Stimulated activated CD4-positive, alpha-beta T cell treated with anti-CD3 and anti-CD28 coated beads, Interleukin-15, amount 100 ng/mL, for 24 hours (primary cell): ENCODE data around the gene ARF6.
"Not testable (repeated sequence)": the region's sequence is repeated elsewhere in the genome, so short reads cannot be mapped to it uniquely, and the experiment has no call there.

Experiments
- DNase-seq: peaks from one replicate; pipeline ENCODE4 v3.0.0-alpha.2; 2020

Gene ARF6

DNA sequence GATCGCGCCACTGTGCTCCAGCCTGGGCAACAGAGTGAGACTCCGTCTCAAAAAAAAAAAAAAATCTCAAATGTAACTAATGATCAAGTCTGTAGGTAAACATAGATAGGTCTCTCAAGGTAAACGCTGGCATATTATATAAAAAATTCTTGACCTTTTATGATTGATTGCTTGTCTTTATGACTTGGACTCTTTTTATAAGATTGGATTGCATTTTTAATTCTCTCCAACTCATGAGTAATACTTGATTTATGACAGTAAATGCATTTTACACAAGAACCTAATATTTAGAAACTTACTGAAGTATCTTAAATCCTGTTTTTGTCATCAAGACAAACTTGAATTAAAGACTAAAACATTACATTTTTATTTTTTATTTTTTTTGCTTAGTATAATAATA lies 16.1 kb downstream of the ARF6 start:
- no peak for DNase-seq

DNA sequence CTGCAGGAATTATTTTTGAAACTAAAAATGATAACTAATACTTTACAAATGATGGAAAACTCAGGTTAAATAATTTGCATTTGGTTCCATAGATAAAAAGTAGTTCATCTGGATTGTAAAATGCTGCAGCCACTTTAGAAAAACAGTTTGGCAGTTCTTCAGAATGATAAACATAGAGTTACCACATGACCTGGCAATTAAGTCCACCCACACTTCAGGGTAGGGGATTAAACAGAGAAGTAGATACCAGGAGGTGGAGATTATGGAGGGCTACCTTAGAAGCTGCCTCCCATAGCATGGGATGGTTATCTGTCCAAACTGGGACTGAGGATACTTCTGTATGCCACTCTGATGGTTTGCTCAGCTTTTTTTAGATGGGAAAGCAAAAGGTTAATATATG lies 22.2 kb downstream of the ARF6 start:
- DNase-seq, result no peak

DNA sequence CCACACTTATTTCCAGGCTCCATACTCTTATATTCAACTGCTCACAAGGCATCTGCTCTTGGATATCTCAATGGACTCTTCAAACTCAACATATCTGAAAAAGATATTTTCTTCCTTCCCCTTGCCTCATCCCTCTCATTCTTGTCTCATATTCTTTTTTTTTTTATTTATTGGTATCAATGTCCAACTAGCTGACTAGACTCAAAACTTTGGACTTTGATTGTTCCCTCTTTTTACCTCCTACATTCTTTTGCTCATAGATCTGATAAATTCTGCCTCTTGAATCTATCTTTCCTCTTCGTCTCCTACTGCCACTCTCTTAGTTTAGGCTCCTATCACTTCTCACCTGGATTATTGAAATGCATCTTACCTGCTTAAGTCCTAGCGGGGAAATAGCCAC lies 25.8 kb downstream of the ARF6 start:
- DNase-seq, result no peak

DNA sequence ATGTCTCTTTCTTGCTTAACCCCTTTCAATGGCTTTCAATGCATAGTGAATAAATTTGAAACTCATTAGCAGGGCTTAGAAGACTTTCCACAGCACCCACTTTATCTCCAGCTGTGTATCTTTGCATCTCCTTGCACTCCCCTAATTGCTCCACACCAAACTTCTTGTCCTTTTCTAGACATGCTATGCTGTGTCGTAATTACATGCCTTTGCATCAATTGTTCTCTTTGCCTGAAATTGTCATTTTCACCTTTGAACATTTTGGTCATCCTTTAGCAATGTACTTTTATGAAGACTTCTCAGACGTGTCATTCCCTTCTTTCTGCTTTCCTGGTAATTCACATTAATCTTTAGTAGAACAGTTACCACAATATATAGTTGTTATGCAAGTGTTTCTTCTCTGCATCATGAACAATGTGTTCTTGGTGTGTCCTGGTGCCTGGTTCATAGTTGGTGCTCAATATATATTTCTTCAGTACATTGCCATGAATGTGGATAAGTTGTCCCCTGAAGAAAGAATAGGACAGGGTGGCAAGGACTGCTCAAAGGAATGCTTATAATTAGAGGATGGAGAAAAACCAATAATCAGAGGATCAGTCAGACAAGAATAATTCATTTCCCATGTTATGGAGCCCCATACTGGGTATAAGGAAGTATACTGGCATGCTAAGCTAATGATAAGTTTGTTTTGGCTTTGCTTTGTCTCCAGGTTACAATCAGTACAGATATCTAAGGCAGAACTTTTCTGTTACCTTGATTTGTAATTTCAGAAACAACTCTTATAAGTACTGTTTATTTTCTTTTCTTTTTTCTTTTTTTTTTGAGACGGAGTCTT lies 27.2 kb downstream of the ARF6 start:
- DNase-seq, result no peak

DNA sequence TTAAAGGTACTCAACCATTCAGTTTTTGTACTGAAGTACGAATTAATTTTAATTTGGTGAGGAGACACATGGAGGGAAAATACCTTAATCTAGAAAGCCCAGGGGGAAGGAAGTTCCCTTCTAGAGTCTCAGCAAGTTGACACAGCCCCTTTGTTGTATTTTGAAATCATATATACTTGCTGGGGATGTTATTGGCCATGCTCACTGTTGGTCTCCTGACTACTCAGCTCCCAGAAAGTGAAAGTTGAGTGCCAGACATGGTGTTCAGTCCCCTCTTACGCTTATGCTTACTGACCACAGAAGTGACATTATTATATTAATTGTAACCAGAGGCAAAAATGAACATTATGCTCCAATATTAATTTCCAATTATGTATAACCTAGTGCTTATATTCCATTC lies 28.1 kb downstream of the ARF6 start:
- DNase-seq, result no peak

DNA sequence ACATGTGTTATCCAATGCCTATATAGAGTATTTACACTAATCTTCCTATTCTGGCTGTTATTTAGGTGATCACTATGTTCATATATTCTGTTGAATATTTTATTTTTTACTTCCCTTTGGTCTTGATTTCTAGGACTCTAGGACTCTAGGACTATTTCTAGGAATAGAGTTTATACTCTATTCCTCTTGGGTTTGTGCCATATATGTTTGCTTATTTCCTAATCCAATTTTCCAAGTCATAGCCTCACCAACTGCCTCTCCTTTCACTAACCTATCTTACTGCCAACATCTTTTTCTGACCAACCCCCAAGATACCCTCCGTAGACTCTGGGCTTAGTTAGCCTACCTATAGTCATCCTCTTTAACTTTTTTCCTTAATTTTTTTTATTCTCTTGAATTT lies 28.5 kb downstream of the ARF6 start:
- DNase-seq, result no peak

DNA sequence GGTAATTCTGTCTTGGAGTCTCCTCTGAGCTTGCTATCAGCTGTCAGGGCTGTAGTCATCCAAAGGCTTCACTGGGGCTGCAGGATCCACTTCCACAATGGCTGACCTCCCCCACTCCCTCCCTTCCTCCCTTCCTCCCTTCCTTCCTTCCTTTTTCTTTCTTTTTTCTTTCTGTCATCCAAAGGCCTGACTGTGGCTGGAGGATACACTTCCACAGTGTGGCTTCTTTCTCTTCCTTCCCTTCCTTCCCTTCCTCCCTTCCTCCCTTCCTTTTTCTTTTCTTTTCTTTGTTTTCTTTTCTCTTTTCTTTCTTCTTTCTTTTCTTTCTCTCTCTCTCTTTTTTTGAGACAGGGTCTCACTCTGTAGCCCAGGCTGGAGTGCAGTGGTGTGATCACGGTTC lies 30.6 kb downstream of the ARF6 start:
- no peak for DNase-seq

DNA sequence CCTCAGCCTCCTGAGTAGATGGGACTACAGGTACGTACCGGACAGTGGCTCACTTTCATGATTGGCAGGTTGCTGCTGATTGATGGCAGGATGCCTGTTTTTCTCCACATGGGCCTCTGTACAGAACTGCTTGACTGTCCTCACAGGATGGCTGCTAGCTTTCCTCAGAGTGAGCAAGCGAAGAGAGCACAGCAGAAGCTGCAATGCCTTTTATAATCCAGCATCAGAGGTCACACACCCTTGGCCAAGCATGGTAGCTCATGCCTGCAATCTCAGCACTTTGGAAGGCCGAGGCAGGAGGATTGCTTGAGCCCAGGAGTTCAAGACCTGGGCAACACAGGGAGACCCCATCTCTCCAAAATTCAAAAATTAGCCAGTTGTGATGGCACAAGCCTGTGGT lies 31.0 kb downstream of the ARF6 start:
- no peak for DNase-seq

DNA sequence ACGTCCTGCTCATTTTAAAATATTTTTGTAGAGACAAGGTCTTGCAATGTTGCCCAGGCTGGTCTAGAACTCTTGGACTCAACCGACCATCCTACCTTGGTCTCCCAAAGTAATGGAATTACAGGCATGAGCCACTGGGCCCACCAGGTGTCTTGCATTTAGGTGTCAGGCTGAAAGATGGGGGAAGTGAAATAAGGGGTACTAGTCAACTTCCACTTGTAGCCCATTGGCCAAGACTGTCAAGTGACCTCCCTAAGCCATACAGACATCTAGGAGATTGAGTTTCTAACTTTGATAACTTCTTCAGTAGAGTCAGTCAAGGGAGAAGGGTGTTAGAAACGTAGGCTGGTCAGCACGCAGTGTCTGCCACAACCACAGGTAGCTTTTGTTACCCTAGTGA lies 32.0 kb downstream of the ARF6 start:
- DNase-seq, result no peak

DNA sequence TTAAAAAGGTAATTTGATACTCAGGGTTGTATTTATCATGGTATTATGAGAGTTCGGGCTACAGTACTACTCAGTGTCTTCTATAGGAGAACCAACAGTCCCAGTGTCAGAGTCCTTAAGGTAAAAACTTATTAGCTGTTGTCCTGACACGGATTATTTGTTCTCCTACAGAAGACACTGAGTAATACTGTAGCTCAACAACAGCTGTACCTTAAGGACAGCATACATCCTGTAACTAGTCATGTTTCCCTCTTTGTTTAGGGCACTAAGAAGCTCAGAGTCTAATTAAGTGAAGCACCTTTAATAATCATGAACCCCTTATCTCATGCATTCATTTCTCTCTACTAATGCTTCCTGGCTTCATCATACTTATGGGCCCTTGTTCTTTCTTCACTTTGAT lies 33.9 kb downstream of the ARF6 start:
- DNase-seq, result no peak

DNA sequence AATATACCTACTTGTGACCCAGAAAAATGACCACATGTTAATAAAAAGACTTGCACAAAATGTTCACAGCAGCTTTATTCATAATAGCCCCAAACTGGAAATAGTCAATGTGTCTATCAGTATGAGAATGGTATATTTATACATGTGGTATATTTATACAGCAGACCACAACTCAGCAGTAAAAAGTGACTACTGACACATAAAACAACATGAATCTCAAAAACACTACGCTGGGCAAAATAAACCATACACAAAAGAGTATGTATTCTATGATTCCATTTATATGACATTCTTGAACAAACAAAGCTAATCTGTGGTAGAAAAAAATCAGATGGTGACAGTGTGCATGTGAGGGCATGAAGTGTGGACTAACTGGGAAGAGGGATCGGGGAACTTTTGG lies 35.1 kb downstream of the ARF6 start:
- DNase-seq, result no peak

DNA sequence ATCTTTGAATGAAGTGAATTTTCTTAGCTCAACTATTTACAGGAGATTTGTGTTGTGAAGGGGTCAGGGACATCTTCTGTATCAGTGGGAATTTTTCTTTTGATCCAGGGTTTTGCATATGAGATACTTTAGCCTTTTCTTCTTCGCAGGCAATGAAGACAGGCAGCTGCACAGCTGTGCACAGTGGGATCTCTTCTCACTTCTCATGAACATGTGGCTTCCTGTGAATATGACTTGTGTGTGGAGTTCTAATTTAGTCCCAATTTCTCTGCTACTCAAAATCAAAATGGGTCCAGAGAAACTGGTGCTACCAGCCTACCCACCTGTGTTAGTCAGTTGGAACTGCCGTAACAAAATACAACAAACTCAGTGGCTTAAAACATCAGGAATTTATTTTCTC lies 37.8 kb downstream of the ARF6 start:
- no peak for DNase-seq

DNA sequence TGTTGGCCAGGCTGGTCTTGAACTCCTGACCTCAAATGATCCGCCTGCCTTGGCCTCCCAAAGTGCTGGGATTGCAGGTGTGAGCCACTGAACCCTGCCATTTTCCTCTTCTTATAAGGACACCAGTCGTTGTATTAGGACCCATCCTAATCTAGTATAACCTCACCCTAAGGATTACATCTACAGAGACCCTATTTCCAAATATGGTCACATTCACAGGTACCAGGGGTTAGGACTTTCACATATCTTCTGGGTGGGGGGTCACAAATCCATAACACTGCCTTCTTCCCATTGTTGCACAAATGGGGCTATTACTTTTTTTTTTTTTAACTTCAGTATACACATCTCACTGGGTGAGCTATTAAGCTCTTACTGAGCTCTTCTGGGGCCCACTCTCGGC lies 38.6 kb downstream of the ARF6 start:
- DNase-seq, result no peak

DNA sequence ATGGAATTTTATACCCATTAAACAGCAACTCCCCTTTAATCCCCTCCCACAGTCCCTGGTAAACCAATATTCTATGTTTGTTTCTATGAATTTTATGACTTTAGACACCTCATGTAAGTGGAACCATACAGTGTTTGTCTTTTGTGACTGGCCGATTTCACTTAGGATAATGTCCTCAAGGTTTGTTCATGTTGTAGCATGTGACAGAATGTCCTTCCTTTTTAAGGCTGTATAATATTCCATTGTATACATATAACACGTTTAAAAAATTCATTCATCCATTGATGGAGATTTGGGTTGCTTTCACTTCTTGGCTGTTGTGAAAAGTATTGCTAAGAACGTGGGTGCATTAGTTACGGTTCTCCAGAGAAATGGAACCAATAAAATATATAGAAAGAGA lies 40.2 kb downstream of the ARF6 start:
- no peak for DNase-seq

DNA sequence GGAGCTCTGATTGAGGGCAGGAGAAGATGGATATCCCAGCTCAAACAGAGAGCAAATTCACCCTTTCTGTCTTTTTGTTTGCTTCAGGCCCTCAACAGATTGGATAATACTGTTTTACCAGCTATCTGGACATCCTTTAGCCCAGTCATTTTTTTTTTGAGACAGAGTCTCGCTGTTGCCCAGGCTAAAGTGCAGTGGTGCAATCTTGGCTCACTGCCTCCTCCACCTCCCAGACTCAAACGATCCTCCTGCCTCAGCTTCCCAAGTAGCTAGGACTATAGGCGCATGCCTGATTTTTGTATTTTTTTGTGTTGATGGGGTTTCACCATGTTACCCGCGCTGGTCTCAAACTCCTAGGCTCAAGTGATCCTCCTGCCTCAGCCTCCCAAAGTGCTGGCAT lies 40.8 kb downstream of the ARF6 start:
- no peak for DNase-seq

DNA sequence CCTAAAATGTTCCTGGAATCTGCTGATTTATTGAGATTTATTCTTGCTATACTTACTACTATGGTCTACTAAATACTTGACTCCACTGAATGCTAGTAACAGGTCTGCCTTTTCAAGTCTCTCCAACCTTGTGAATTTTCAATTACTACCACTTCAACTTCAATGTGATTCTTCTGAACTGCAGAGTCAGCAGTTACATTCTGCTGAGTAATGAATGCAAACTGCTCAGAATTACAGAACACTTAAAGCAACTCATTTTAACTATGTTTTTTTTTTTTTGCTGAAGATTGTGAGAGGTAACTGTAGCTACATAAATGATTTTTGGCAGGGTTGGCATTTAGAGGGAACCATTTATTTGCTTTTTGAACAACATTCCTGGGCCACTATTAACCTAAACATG lies 41.8 kb downstream of the ARF6 start:
- no peak for DNase-seq

DNA sequence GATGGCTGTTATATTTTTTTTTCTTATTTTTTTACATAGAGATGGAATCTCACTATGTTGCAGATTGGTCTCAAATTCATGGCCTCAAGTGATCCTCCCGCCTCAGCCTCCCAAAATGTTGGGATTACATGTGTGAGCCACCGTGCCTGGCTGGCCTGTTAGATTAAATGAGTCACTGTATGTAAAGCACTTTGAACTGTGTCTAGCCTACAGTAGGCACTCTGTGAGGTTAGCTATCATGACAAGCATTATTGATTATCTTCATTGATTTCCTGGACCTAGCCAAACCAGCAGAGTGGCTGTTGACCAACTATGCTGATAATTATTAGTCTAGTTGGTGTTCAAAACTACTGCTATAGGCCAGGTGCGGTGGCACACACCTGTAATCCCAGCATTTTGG lies 42.6 kb downstream of the ARF6 start:
- DNase-seq, result no peak

DNA sequence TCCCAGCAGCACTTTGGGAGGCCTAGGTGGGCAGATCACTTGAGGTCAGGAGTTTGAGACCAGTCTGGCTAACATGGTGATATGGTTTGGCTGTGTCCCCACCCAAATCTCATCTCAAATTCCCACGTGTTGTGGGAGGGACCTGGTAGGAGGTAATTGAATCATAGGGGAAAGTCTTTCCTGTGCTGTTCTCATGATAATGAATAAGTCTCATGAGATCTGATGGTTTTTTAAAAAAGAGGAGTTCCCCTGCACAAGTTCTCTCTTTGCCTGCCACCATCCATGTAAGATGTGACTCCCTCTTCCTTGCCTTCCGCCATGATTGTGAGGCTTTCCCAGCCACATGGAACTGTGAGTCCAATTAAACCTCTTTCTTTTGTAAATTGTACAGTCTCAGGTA lies 43.4 kb downstream of the ARF6 start:
- not testable (repeated sequence) for DNase-seq

DNA sequence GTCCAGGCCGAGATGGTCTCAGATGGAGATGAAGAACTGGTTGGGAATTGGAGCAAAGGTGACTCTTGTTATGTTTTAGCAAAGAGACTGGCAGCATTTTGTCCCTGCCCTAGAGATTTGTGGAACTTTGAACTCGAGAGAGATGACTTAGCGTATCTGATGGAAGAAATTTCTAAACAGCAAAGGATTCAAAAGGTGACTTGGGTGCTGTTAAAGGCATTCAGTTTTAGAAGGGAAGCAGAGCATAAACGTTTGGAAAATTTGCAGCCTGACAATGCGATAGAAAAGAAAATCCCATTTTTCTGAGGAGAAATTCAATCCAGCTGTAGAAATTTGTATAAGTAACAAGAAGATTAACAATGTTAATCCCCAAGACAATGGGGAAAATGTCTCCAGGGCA lies 44.0 kb downstream of the ARF6 start:
- DNase-seq, result not testable (repeated sequence)

DNA sequence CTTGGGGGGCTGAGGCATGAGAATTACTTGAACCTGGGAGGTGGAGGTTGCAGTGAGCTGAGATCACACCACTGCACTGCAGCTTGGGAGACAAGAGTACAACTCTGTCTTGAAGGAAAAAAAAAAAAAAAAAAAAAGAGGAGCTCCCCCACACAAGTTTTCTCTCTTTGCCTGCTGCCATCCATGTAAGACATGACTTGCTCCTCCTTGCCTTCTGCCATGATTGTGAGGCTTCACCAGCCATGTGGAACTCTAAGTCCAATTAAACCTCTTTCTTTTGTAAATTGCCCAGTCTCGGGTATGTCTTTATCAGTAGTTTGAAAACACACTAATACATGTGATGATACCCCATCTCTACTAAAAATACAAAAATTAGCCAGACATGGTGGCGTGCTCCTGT lies 46.3 kb downstream of the ARF6 start:
- DNase-seq, result not testable (repeated sequence)

DNA sequence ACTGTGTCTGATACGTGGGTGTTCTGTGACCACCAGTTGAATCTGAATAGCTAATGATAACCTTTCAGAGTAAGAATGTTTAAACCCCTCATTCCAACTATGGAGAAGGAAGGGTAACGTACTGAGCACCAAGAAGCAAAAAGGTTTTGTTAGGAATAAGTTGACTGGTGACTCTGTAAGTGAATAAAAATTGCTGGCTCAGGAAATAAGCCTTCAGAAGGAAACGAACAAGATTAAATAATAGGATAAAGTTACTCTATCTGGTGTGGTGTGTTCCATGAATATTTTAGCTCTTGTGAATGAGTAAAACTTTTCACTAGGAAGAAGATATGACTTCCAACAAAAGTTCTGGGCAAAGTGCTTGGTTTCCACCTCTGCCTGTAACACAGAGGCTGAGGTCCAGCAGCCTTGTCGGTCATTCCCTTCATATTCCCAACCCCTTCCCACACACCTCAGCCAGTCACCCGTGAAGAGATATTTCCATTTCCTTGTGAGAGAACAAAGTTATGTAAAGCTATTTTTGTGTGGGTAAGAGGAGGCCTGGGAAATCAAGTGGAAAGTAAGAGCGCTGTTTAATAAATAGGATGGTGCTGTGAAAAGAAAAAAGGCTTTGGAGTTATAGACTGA lies 47.1 kb downstream of the ARF6 start:
- DNase-seq, result no peak

DNA sequence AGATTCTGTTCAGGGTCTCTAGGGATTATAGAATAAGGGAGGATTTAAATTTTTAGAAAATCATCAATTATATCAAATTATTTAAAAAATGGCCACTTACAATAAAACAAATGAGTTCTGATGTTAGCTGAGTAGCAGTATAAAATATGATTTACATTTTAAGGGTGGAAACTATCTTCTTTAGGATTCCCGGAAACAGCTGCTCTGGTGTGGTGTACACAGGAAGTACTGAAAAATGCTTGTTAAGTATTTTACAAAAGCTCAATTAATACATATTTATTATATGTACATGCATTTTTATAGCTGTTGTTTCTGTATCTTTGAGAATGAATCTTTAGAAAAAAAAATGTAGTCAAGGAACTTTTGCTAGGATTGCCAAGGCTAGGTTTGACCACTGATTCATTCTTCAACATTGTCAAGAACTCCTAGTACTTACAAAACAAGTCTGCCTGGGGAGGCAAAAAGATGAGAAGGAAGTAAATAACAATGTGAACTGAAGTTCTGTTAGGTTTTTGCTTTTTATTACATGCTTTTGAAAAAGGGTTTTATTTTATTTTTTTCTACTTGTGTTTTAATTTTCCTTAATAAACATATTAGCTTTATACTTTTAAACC lies 48.0 kb downstream of the ARF6 start:
- DNase-seq, result no peak

DNA sequence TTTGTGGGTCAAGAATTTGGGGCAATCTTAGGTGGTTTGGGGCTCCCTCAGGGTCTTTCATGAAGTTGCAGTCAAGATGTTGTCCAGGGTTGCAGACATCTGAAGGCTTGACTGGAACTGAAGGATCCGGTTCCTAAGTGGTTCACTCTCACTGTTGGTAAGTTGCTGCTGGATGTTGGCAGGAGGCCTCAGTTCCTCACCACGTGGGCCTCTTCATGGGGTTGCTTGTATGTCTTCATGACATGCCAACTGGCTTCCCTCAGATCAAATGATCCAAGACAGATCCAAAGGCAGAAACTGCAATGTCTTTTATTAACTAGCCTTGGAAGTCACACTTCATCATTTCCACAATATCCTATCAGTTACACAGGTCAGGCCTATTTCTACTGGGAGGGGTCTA lies 49.2 kb downstream of the ARF6 start:
- no peak for DNase-seq

DNA sequence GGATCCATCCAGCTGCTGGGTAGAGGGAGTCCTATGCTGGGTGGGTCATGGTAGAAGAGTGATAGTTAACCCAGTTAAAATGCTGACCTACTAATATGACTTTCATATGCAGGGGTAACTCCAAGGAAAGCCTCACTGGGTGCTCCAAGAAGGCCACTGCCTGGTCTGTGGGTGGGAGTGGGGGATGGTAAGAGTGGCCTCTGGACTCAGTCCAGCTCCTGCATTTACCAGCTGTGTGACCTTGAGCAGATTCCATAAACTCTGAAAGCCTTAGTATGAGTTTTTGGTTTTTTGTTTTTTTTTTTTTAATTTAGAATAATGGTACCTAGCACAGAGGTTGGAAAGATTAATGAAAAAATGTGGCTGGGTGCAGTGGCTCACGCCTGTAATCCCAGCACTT lies 51.6 kb downstream of the ARF6 start:
- no peak for DNase-seq
